ENCODE measurements around the gene CCNY. TPM values are rescaled to one million over a fixed set of nuclear protein-coding genes. Genes with fewer than 3 reads are reported as not detected.
A peak's percentile ranks its signal among the peaks of the same experiment; 100 is the strongest.

Gene CCNY
- total and polyA plus RNA-seq, 2 of the 13 experiments (the other 11 are each of a cell fraction or from before 2014, with no cell fraction given) = 48.2 to 54.7 TPM

GRCh38 chr10:35542303-35542702 lies 206.0 kb downstream of the CCNY start (continued):
- TF ChIP-seq ZNF737 (CRISPR knock-in tag; IDR thresholded peaks at IDR 0.05; ENCODE audit: borderline replicate concordance) (no peak), ZNF562 (CRISPR knock-in tag; IDR thresholded peaks at IDR 0.05; ENCODE audit: borderline replicate concordance) (no peak), ZNF337 (CRISPR knock-in tag; IDR thresholded peaks at IDR 0.05; ENCODE audit: borderline replicate concordance, low read depth) (no peak), NFE2L1 (CRISPR knock-in tag; IDR thresholded peaks at IDR 0.05; ENCODE audit: borderline replicate concordance) (no peak), BRCA1 (CRISPR knock-in tag; IDR thresholded peaks at IDR 0.05) (no peak), RAD51 (IDR thresholded peaks at IDR 0.05; ENCODE audit: borderline replicate concordance) (no peak), DNMT3B (CRISPR knock-in tag; conservative IDR thresholded peaks at IDR 0.05) (no peak), EP300 (IDR thresholded peaks at IDR 0.05; ENCODE audit: low read depth in 2 of 2, low read length in 2 of 2) (peak in 1 of 2 experiments; percentile 24; a peak in 1 of 4 replicates), EP300 (CRISPR knock-in tag; IDR thresholded peaks at IDR 0.05; ENCODE audit: borderline replicate concordance) (peak; percentile 43; the same call in 1 of the 2 replicates), TEAD3 (CRISPR knock-in tag; optimal IDR thresholded peaks at IDR 0.05; ENCODE audit: borderline replicate concordance) (no peak), PHF8 (CRISPR knock-in tag; IDR thresholded peaks at IDR 0.05) (no peak), ZNF44 (CRISPR knock-in tag; IDR thresholded peaks at IDR 0.05) (no peak), NR0B2 (CRISPR knock-in tag; IDR thresholded peaks at IDR 0.05) (no peak), ZHX2 (IDR thresholded peaks at IDR 0.05; ENCODE audit: low read depth) (no peak), ZHX2 (CRISPR knock-in tag; IDR thresholded peaks at IDR 0.05; ENCODE audit: borderline replicate concordance) (no peak), AKNA (CRISPR knock-in tag; IDR thresholded peaks at IDR 0.05; ENCODE audit: borderline replicate concordance) (no peak), ARHGAP35 (CRISPR knock-in tag; IDR thresholded peaks at IDR 0.05; ENCODE audit: borderline replicate concordance) (no peak), TRIM22 (IDR thresholded peaks at IDR 0.05) (no peak), SCMH1 (CRISPR knock-in tag; IDR thresholded peaks at IDR 0.05; ENCODE audit: borderline replicate concordance) (no peak)

All from HepG2 (cell line).